LoVo (cell line): ENCODE data around the gene ADAMTS14.

ENCODE experiments used
- DNase-seq: peaks from one replicate; pipeline ENCODE4 v3.0.0-alpha.2; 2016; ENCODE audit warnings: low spot score

Gene ADAMTS14

DNA sequence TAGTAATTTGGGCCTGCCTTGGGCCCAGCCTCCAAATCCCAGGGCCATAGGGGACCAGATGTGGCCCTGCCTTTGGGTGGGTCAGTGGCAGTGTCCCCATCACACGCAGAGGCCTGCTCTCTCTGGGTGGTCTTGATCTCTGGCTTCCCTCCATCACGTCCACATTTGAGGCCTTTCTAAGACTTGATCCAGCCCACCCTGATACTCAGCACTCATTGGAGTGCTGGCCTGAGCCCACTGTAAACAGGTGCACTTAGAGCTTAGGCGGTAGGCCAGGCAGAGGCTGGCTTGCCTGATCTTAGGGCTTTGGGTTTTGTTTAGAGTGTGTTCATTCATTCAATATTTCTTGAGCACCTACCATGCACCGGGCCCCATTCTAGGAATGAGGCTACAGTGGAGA lies 60.3 kb downstream of the ADAMTS14 start:
- no peak for DNase-seq

DNA sequence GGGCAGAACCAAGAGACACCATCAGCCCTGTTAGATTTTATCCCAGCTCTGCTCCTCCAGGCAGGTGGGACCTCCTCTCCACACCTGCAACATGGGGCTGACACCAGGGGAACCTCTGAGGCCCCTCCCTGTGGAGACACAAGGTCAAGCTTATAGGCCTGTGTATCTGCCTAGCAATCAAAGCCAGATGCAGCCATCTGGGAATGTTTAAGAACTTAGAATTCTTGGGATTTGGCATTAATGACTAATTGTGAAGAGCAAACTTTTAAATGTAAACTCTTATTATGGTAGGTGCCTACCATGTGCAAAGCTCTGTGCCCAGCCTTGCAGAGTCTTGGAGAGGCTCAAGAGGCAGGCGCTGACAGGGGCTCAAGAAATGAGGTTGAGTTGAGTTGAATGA lies 60.7 kb downstream of the ADAMTS14 start:
- DNase-seq, result no peak

DNA sequence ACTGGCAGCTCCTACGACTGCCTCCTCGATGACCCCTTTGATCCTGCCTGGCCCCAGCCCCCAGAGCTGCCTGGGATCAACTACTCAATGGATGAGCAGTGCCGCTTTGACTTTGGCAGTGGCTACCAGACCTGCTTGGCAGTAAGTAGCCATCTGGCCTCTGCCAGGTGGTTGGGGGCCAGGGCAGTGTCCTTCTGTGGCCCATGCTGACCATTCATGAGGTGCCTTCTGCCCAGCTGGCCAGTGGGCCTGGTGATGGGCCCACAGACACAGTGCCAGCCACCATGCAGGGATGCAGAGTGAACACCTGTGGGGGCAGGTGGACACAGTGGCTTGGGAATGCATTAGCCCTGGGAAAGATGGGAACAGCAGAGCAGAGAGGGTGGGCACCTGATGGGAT lies 62.9 kb downstream of the ADAMTS14 start:
- DNase-seq, result no peak

GRCh38 chr10:70736525-70736924 lies 64.2 kb downstream of the ADAMTS14 start:
- no peak for DNase-seq

GRCh38 chr10:70737250-70737649 lies 64.9 kb downstream of the ADAMTS14 start:
- no peak for DNase-seq

- DNase-seq, result no peak
These were observed 65.9 kb downstream of the ADAMTS14 start for GRCh38 chr10:70738006-70738760.

DNA sequence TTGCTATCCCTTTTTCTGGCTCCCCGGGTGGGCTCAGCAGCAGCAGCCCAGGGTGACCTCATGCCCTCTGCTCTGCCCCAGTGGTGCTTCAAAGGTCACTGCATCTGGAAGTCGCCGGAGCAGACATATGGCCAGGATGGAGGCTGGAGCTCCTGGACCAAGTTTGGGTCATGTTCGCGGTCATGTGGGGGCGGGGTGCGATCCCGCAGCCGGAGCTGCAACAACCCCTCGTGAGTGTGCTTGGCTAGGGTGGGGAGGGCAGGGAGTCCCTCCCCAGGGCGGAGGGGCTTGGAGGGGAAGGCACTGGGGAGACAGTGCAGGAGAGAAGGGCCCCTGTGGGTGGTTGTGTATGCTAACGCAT lies 66.4 kb downstream of the ADAMTS14 start:
- no peak for DNase-seq

DNA sequence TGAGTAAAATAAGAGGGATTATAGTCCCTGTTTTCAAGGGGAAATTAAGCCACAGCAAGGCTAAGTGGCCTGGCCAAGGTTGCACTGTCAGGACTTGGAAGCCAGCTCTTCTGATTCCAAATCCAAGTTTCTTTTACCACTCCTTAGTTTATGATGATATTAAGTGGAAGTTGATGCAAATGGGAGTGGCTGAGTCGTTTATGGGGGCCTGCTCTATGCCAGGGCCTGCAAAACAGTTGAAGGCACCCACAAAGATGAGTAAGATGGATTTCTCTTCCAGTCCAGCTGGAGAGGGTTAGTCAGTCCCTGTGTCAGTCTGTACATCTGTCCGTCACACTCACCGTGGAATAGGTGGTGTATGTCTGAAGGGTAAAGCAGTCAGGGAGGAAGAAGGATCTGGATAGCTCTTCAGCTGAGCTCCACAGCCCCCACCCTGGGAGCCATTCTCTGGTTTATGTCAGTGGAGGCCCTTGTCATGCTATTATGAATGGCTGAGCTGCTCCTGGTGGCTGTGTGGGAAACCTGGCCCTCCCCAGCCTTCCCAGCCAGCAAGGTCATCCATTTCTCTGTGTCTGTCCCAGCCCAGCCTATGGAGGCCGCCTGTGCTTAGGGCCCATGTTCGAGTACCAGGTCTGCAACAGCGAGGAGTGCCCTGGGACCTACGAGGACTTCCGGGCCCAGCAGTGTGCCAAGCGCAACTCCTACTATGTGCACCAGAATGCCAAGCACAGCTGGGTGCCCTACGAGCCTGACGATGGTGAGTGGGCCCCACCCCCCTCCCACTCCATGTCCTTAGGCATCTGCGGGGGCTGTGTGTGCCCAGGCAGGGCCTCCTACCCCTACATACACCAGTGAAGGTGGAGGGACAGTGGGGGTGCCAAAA lies 68.3 kb downstream of the ADAMTS14 start:
- no peak for DNase-seq

GRCh38 chr10:70742537-70743429 lies 70.5 kb downstream of the ADAMTS14 start:
- no peak for DNase-seq

DNA sequence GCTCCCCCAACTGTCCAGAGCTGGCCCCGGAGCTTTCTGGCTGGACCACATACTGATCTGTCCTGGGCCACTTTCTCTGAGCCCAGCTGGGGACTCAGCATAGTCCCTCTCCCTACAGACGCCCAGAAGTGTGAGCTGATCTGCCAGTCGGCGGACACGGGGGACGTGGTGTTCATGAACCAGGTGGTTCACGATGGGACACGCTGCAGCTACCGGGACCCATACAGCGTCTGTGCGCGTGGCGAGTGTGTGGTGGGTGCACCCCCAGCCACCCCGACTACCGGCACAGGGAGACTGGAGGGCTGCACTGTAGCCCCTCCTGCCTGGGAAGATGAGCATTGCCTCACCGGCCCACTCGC lies 71.1 kb downstream of the ADAMTS14 start:
- no peak for DNase-seq

DNA sequence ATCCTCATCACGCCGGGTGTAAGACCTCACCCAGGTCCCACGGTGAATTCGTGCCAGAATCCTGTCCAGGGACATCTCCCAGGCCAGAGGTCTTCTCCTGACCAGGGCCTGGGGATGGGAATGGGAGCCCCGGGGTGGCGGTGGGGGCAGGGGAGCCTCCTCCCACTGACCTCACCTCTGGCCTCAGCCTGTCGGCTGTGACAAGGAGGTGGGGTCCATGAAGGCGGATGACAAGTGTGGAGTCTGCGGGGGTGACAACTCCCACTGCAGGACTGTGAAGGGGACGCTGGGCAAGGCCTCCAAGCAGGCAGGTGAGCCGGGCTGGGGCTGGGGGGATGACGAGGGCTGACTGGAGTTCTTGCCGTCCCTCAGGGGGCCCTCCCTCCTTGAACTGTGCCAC lies 71.6 kb downstream of the ADAMTS14 start:
- DNase-seq, result no peak

DNA sequence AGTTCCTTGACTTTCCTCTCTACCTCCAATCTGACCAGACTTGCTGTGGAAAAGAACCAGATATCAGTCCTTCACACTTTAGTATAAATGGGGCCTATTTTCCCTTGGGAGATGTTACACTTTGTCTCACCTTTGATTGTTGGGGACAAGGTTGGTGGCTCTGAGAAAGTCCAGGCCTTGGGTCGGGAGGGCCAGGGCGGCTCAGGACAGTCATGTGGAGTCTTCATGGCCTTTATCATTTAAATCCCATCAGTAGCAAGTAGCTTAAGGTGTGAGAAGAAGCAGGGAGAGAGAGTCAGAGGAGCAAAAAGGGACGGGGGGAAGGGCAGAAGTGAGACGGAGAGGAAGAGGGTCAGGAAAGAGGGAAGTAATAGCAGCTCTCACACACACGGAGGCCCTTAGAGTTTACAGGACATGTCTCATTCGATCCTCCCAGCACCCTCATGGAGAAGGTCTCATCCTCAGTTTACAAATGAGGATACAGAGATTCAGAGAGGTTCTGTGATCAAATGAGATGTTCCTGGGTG lies 72.4 kb downstream of the ADAMTS14 start:
- DNase-seq, result no peak

- DNase-seq, result no peak
These were observed 73.2 kb downstream of the ADAMTS14 start for GRCh38 chr10:70745555-70745954.

DNA sequence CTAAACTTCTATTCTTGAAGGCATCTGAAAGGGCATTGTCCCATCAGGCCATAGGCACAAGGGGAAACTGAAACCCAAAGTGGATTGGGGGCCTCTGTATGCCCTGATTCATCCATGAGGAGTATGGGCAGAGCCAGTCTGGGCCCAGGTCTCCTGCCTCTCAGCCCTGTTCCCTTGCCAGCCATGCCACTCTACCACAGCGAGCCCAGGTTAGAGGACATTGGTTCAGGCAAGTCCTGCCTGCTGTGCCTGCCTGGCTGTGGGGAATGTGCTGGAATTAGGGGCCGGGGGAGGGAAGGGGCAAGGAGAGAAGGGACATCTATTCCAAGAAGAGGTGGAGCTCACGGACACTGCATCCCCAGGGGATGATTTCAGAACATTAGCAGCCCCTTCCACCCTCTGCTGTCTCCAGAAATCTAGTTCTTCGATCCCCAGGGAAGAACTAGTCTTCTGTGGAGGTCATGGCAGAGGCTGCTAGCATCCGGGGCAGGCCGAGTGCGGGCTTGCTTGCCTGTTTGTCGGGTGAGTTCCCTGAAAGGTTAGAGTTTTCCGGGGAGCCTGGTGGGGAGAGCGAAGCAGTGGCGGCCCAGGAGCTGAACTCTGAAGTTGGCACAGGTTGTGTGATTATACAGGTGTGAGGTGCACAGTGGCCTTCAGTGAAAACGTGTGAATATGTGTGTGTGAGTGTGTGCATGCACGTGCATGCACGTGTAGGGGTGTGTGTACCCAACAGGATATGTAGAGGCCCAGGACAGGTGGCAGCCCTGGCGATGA lies 75.1 kb downstream of the ADAMTS14 start:
- no peak for DNase-seq

DNA sequence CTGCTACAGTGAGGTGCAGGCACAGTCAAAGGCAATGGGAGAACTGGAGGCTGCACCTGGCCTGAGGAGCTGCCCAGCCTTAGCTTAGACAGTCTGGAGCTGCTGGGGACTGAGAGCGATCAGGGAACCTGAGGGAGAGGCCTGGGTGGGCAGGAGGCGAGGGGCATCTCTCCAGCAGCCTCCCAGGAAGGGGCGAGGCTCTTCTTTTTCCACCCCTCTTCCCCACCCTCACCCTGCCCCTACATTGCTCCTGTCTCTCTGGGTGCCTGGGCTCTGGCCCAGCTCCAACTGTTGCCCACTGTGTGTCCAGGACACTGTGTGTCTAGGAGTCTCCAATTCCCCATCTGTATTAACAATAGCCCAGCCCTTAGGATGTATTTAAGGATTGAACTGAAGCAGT lies 76.0 kb downstream of the ADAMTS14 start:
- DNase-seq, result no peak

DNA sequence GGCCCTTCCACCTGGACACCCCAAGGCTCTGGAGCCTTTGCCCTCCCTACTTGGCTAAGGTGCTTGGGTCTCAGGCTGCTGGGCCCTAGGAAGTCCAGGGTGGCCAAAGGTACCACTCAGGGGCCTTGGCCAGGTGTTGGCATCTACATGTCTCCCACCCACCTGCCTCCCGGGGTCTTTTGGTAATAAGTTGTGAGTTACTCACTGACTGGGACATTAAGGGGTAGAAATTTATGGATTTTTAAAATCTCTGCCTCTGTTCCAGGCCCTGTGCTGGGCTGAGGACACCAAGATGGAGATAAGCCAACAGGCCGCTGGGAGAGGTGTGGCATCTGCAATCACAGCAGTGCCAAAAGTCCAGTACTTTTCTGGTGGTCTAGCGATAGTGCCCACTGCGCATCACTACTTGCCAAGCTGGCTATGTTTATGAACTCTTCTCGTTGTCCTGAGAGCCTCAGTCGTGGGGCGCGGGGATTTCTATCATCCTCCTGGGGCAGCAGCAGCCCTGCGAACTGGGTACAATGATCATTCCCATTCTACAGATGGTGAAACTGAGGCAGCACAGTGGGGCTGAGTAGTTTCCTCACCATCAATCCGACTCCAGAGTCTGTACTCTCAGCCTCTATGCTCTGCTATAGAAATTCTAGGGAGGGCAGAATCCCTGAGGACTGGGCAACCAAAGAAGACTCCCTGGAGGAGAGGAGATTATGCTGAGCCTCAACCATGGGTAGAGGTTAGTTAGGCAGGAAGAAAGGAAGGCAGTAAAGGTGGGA lies 76.7 kb downstream of the ADAMTS14 start:
- no peak for DNase-seq

DNA sequence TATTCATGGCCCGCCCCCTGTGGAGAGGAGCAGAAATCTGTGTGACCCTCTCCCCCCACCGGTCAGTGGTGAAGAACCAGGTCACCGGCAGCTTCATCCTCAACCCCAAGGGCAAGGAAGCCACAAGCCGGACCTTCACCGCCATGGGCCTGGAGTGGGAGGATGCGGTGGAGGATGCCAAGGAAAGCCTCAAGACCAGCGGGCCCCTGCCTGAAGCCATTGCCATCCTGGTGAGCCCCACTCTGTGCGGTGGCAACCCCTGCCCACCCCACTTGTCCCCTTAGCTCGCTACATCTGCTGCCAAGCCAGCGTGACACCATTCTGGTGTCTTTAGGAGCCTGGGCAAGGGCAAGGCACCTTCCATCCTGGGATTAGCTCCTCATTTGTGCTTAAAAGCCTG lies 77.5 kb downstream of the ADAMTS14 start:
- DNase-seq, result no peak

GRCh38 chr10:70750156-70750703 lies 77.9 kb downstream of the ADAMTS14 start:
- no peak for DNase-seq

DNA sequence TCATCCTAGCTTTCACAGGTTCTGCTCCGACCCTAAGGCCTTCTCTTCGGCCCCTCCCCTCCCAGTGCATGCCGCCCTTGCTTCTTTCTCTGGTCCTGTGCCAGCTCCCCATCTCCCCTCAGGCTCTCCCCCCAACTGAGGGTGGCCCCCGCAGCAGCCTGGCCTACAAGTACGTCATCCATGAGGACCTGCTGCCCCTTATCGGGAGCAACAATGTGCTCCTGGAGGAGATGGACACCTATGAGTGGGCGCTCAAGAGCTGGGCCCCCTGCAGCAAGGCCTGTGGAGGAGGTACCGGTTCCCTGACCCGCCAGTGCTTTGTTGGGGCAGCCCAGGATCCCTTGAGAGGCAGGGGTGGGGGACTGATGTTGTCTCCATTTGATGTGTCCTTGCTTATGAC lies 79.0 kb downstream of the ADAMTS14 start:
- no peak for DNase-seq

- no peak for DNase-seq
These were observed 79.7 kb downstream of the ADAMTS14 start for GRCh38 chr10:70751991-70752390.
